GM12892 (cell line): ENCODE results near the gene MED12L.
"Not testable (repeated sequence)": the region's sequence is repeated elsewhere in the genome, so short reads cannot be mapped to it uniquely, and the experiment has no call there.

Experiments
- DNase-seq: peaks from one replicate; pipeline ENCODE4 v3.0.0; 2011; ENCODE audit not compliant: insufficient read length
- FAIRE-seq: peaks from 2 replicates; lab custom pipeline; 2011; peaks lifted over from hg19 to GRCh38; lab: Jason Lieb, UNC
- POLR2A ChIP-seq: IDR thresholded peaks from 2 replicates; pipeline ENCODE4 v1.6.1; 2011; ENCODE audit warnings: low read depth, low read length, control low read depth
- POLR2AphosphoS5 ChIP-seq: IDR thresholded peaks from 2 replicates; pipeline ENCODE4 v1.6.1; 2011; ENCODE audit warnings: low read depth, low read length, control low read depth
- TAF1 ChIP-seq: IDR thresholded peaks from 2 replicates; pipeline ENCODE4 v1.6.1; 2011; ENCODE audit warnings: low read depth, mild to moderate bottlenecking, control low read depth, low read length, borderline replicate concordance

MED12L gene

GRCh38 chr3:151391720-151392119 is 306.3 kb downstream of the MED12L start:
- no peak for FAIRE-seq
- DNase-seq, result no peak
- no peak for TF ChIP-seq POLR2AphosphoS5
- no peak for TF ChIP-seq POLR2A
- TF ChIP-seq TAF1, result no peak

DNA sequence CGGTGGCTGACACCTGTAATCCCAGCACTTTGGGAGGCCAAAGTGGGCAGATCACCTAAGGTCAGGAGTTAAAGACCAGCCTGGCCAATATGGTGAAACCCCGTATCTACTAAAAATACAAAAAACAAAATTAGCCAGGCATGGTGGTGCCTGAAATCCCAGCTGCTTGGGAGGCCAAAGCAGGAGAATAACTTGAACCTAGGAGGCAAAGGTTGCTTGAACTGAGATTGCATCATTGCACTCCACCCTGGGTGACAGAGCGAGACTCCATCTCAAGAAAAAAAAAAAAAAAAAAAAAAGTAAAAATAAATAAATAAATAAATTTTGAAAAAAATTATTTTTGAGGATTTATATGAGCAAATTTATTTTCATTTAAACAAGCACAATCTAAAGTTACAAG is 306.7 kb downstream of the MED12L start:
- DNase-seq, FAIRE-seq: not testable (repeated sequence)

DNA sequence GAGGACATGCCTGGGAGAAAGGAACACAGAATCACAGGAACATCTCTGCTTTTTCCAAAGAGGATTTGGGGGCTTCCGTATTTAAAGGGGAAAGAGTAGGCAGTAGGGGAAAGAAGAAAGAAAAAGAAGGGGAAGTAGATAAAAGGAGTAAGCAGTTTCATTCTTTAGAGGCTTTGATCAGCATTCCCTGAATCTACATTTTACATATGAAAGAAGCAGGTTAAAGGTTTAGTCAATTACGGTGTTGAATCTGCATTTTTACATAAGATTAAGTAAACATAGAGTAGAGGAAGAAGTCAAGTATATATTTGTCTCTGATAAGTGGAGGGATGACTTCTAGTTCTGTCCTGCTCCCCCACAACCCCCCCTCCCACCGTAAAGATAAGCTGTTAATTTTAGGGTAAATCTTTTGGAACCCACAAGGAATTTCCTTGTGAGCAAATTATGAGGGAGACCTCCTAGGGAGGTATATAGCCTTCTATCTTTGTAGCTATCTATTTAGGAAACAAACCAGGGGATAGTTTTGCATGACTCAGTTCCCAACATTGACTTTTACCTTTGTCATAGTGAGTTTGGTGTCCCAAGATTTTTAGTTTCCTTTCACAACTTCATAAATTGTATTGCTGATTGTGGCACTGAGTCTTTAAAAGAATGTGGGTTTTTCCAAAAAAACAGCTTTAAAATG is 307.8 kb downstream of the MED12L start:
- FAIRE-seq (no peak), DNase-seq (no peak)
- TF ChIP-seq POLR2AphosphoS5 (no peak), TAF1 (no peak), POLR2A (no peak)

- FAIRE-seq (no peak), DNase-seq (no peak)
- no peak for TF ChIP-seq TAF1
- TF ChIP-seq POLR2AphosphoS5, result no peak
- no peak for TF ChIP-seq POLR2A
Observed at GRCh38 chr3:151393941-151394340, 308.5 kb downstream of the MED12L start.

DNA sequence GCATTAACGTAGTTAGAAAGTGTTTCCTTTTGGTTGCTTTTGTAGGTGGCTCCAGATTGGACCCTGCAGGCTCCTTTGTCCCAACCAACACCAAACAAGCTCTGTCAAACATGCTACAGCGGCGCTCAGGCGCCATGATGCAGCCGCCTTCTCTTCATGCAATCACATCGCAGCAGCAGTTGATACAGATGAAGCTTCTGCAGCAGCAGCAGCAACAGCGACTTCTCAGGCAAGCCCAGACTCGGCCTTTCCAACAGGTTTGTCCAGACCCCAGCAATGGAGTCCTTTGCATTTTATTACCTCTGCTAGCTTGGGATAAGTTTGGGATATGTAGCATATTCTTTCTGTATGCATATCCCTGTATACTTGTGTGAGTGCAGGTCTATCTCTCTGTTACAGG is 309.1 kb downstream of the MED12L start:
- FAIRE-seq (no peak), DNase-seq (no peak)
- no peak for TF ChIP-seq POLR2AphosphoS5
- no peak for TF ChIP-seq POLR2A
- no peak for TF ChIP-seq TAF1

- FAIRE-seq (no peak), DNase-seq (no peak)
- TF ChIP-seq POLR2AphosphoS5 (no peak), TAF1 (no peak), POLR2A (no peak)
Observed at GRCh38 chr3:151395806-151396205, 310.3 kb downstream of the MED12L start.

- DNase-seq, result no peak
- FAIRE-seq, result no peak
- TF ChIP-seq TAF1 (no peak), POLR2A (no peak), POLR2AphosphoS5 (no peak)
Observed at GRCh38 chr3:151398895-151399294, 313.4 kb downstream of the MED12L start.

GRCh38 chr3:151400341-151400740 is 314.9 kb downstream of the MED12L start:
- DNase-seq (no peak), FAIRE-seq (no peak)
- TF ChIP-seq POLR2AphosphoS5 (no peak), TAF1 (no peak), POLR2A (no peak)

GRCh38 chr3:151402349-151402748 is 316.9 kb downstream of the MED12L start:
- no peak for TF ChIP-seq POLR2A
- TF ChIP-seq TAF1, result no peak
- no peak for TF ChIP-seq POLR2AphosphoS5
- DNase-seq (no peak), FAIRE-seq (no peak)

GRCh38 chr3:151403246-151403645 is 317.8 kb downstream of the MED12L start:
- DNase-seq, result no peak
- FAIRE-seq, result no peak

DNA sequence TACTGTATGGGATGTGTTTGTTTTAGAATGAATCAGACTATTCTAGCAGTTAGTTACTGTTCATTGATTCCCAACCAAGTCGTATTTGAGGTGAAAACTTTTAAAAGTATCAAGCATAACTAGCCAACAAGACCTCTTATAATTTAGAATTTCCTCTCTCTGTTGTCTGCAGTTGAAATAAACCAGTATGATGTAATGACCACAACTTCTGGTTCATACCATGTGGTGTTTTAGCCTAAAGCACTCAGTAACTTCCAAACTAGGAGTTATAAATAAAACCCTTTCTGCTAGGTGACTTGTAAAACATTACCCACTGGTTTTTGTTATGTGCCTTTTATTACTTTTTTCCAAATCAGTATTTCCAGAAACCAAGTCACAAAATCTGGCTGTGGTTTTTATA is 318.9 kb downstream of the MED12L start:
- DNase-seq, result no peak
- peak; percentile 30 for FAIRE-seq
- TF ChIP-seq POLR2A, result no peak
- no peak for TF ChIP-seq POLR2AphosphoS5
- TF ChIP-seq TAF1, result no peak

More at GRCh38 chr3:151403246-151403645, 317.8 kb downstream of the MED12L start:
- no peak for TF ChIP-seq POLR2AphosphoS5
- no peak for TF ChIP-seq TAF1
- TF ChIP-seq POLR2A, result no peak

- FAIRE-seq, result no peak
- TF ChIP-seq POLR2AphosphoS5 (no peak), POLR2A (no peak), TAF1 (no peak)
- no peak for DNase-seq
Observed at GRCh38 chr3:151407928-151408327, 322.5 kb downstream of the MED12L start.
